Neuronal stem cell (in vitro differentiated cells): ENCODE data around the gene ZNF207. TPM values are rescaled to one million over a fixed set of nuclear protein-coding genes. Genes with fewer than 3 reads are reported as not detected.

Experiments used
- DNase-seq: peaks from one replicate; pipeline ENCODE4 v3.0.0-alpha.2; 2013; ENCODE audit warnings: low spot score
- H2AFZ ChIP-seq: one replicate; pipeline ENCODE4 v1.6.1; 2013; ENCODE audit warnings: mild to moderate bottlenecking, low read length, inconsistent platforms
- H2AK5ac ChIP-seq: 2 replicates; pipeline ENCODE4 v1.6.1; 2013; ENCODE audit warnings: low read depth, mild to moderate bottlenecking, inconsistent platforms, low read length, moderate library complexity, mixed read lengths
- H2BK120ac ChIP-seq: 2 replicates; pipeline ENCODE4 v1.6.1; 2013; ENCODE audit warnings: low read depth, mild to moderate bottlenecking, inconsistent platforms, low read length, moderate library complexity, mixed read lengths
- H2BK12ac ChIP-seq: one replicate; pipeline ENCODE4 v1.6.1; 2013; ENCODE audit warnings: low read length, inconsistent platforms
- H2BK15ac ChIP-seq: 2 replicates; pipeline ENCODE4 v1.6.1; 2013; ENCODE audit warnings: mild to moderate bottlenecking, low read length, inconsistent platforms, mixed read lengths
- H2BK5ac ChIP-seq: one replicate; pipeline ENCODE4 v1.6.1; 2013; ENCODE audit warnings: inconsistent platforms, mild to moderate bottlenecking, low read length, moderate library complexity
- H3K14ac ChIP-seq: one replicate; pipeline ENCODE4 v1.6.1; 2013; ENCODE audit warnings: low read length, inconsistent platforms
- H3K18ac ChIP-seq: 2 replicates; pipeline ENCODE4 v1.6.1; 2013; ENCODE audit warnings: low read length, inconsistent platforms
- H3K23ac ChIP-seq: 2 replicates; pipeline ENCODE4 v1.6.1; 2013; ENCODE audit warnings: low read depth, mild to moderate bottlenecking, mixed read lengths, low read length, inconsistent platforms; ENCODE audit not compliant: poor library complexity
- H3K27ac ChIP-seq: replicated peaks from 3 replicates; pipeline ENCODE4 v1.5.1; 2013; ENCODE audit warnings: low read length, inconsistent platforms
- H3K27me3 ChIP-seq, 3 experiments: 2 replicates each; pipeline ENCODE4 v1.6.1; 2013; ENCODE audit warnings: low read length in 3 of 3, mild to moderate bottlenecking in 2 of 3, inconsistent platforms in 1 of 3, low read depth in 1 of 3, mixed read lengths in 1 of 3, moderate library complexity in 1 of 3; ENCODE audit not compliant: control insufficient read depth in 3 of 3, insufficient read depth in 3 of 3
- H3K36me3 ChIP-seq, 2 donors: replicated peaks in 1 of 2; 2 replicates each; pipeline ENCODE4 v1.6.1; 2013; ENCODE audit warnings: low read length in 2 of 2; ENCODE audit not compliant: control insufficient read depth in 2 of 2, insufficient read depth in 2 of 2
- H3K4ac ChIP-seq: 2 replicates; pipeline ENCODE4 v1.6.1; 2013; ENCODE audit warnings: inconsistent platforms, mild to moderate bottlenecking, low read length, moderate library complexity
- H3K4me1 ChIP-seq, 2 donors: 1 replicate in 1 of 2; 2 replicates in 1 of 2; pipeline ENCODE4 v1.6.1; 2013; ENCODE audit warnings: low read length in 2 of 2, low read depth in 1 of 2; ENCODE audit not compliant: control insufficient read depth in 2 of 2, insufficient read depth in 1 of 2
- H3K4me2 ChIP-seq: one replicate; pipeline ENCODE4 v1.6.1; 2013; ENCODE audit warnings: mild to moderate bottlenecking, low read length, inconsistent platforms; ENCODE audit not compliant: insufficient read depth, poor library complexity, severe bottlenecking
- H3K4me3 ChIP-seq, 2 donors: 2 replicates each; pipeline ENCODE4 v1.5.1; 2013; ENCODE audit warnings: low read length in 2 of 2, mild to moderate bottlenecking in 2 of 2, inconsistent platforms in 1 of 2, moderate library complexity in 1 of 2
- H3K79me1 ChIP-seq: one replicate; pipeline ENCODE4 v1.6.1; 2013; ENCODE audit warnings: low read depth, mild to moderate bottlenecking, inconsistent platforms, low read length, moderate library complexity
- H3K9ac ChIP-seq: one replicate; pipeline ENCODE4 v1.6.1; 2013; ENCODE audit warnings: mild to moderate bottlenecking, low read depth, low read length, inconsistent platforms; ENCODE audit not compliant: poor library complexity
- H3K9me3 ChIP-seq, 2 donors: replicated peaks in 1 of 2; 2 replicates each; pipeline versions ENCODE3 to v1.6.1; 2013; ENCODE audit warnings: low read length in 2 of 2, mild to moderate bottlenecking in 2 of 2, inconsistent platforms in 1 of 2, low read depth in 1 of 2, mixed read lengths in 1 of 2, moderate library complexity in 1 of 2; ENCODE audit not compliant: control insufficient read depth in 2 of 2, insufficient read depth in 1 of 2
- H4K8ac ChIP-seq: one replicate; pipeline ENCODE4 v1.6.1; 2013; ENCODE audit warnings: low read depth, mild to moderate bottlenecking, inconsistent platforms, low read length, moderate library complexity
- H4K91ac ChIP-seq: one replicate; pipeline ENCODE4 v1.6.1; 2013; ENCODE audit warnings: low read length, low read depth, mild to moderate bottlenecking, inconsistent platforms; ENCODE audit not compliant: poor library complexity
- WGBS, 2 donors: extraction: QIAGEN DNeasy Blood & Tissue Kit; methylation state at CpG; one replicate each; pipeline ENCODE4 v1.1.7; 2013; ENCODE audit warnings: missing lambda C conversion rate in 2 of 2, mixed read lengths in 1 of 2; ENCODE audit not compliant: insufficient read length in 2 of 2, insufficient replicate concordance in 1 of 2; ENCODE audit errors: extremely low coverage in 2 of 2; 5-methylcytosine and 5-hydroxymethylcytosine counted together
- polyA plus RNA-seq, 2 experiments: library from polyadenylated mRNA; stranded (reverse); fragments of 200-250 nt; gene quantifications; one replicate each; pipeline ENCODE4 v1.2.3, GENCODE V29; 2013

Gene ZNF207
- 181 TPM for polyA plus RNA-seq (2013, experiment 1 of 2)
- 177 TPM for polyA plus RNA-seq (2013, experiment 2 of 2)

DNA sequence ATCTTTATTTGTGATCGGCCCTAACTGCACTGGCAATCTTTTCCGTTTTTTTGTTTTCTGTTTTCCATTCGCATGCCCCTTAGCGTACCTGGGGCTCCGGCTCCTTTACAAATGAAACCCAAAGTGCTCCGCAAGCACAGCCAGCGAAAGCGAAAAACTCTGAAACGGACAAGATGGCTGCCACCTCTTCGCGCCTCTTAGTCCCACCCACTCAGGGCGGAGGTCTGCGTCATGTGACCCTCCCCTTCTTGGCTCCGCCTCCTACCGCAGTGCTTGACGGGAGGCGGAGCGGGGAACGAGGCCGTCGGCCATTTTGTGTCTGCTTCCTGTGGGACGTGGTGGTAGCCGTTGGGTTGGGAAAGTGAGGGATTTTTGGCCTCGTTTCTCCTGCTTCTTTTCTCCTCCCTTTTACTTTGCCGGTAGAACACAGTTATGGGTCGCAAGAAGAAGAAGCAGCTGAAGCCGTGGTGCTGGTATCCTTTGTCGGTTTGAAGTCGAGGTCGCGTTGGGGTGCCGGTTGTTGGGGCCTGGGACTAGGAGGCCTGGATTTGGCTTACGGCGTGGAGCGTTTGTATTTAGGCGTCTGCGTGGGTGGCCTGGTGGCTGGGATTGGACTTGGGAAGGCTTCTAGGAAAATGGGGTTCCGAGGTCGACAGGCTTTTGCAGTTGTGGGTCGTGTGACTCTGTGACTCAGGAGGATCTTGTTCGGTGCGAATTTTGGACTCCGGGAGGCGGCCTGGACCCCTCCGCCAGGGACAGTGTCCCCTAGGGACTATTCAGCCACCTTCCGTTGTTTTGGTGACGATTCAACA lies at the start of gene ZNF207:
Gene ZNF207 (plus strand): TSS at position 304 of the 812 bp plus-strand sequence. CDS start 129 bp downstream, at position 433.
- H3K4me2 ChIP-seq = peak within 1 kb of the TSS; percentile 78
- peak within 1 kb of the TSS; percentile 90 for H2AK5ac ChIP-seq
- H2AFZ ChIP-seq = peak within 1 kb of the TSS; percentile 69
- H3K79me1 ChIP-seq = peaks cover 4% of the 10 kb centered on the region
- peak; percentile 94 for DNase-seq
- H2BK5ac ChIP-seq = peak within 1 kb of the TSS; percentile 85
- no peak within 1 kb of the TSS for H2BK12ac ChIP-seq
- peak within 1 kb of the TSS; percentile 76 for H4K91ac ChIP-seq
- peak within 1 kb of the TSS; percentile 92 for H3K18ac ChIP-seq
- peak within 1 kb of the TSS; percentile 78 to 99 for H3K4me3 ChIP-seq
- no CpG with 5 or more reads among the region's 47 CpGs for WGBS, 2 donors
- peaks cover 9 to 37% of the 10 kb centered on the region in 2 donors for H3K36me3 ChIP-seq
- H4K8ac ChIP-seq = peak within 1 kb of the TSS; percentile 43
- H3K9ac ChIP-seq = peak within 1 kb of the TSS; percentile 86
- H3K27ac ChIP-seq = peak within 1 kb of the TSS; percentile 86
- H3K23ac ChIP-seq = peak within 1 kb of the TSS; percentile 39
- H3K9me3 ChIP-seq = no peaks in the 10 kb centered on the region
- peak within 1 kb of the TSS; percentile 20 for H2BK15ac ChIP-seq
- peaks cover 0 to 2% (median 0%) of the 10 kb centered on the region in 3 experiments for H3K27me3 ChIP-seq
- peaks cover 1 to 9% of the 10 kb centered on the region in 2 donors for H3K4me1 ChIP-seq
- no peak within 1 kb of the TSS for H2BK120ac ChIP-seq
- peak within 1 kb of the TSS; percentile 53 for H3K4ac ChIP-seq
- peak within 1 kb of the TSS; percentile 72 for H3K14ac ChIP-seq

DNA sequence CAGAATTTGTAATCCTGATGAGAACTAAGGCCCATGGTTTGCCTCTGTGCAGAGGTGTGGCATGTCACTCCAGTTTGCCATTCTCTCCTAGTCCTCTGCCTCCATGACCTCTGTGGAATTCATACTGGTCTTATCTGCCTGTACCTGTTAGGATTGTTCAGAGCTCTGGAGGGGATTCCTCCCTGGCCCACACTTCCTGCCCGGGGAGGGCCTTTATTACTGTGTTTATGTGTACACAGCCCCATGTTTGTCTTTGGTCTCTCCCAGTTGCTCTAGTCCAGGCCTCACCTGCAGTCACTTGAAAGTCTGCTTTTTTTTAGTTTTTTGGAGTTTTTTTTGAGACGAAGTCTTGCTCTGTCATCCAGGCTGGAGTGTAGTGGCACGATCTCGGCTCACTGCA lies 47.9 kb upstream of the ZNF207 start:
- Histone ChIP-seq H3K9ac (no peak overlapping the region), H3K27ac (no peak overlapping the region), H3K9me3 (no peaks in the 10 kb centered on the region), H2BK5ac (no peak overlapping the region), H3K18ac (no peak overlapping the region), H4K91ac (no peak overlapping the region), H3K4me1 (peaks cover 27 to 30% of the 10 kb centered on the region in 2 donors), H3K4me2 (no peak overlapping the region), H2BK15ac (no peak overlapping the region), H3K4ac (no peak overlapping the region), H3K27me3 (no peaks in the 10 kb centered on the region), H3K23ac (no peak overlapping the region), H3K79me1 (no peaks in the 10 kb centered on the region), H2AFZ (no peak overlapping the region), H3K4me3 (no peak overlapping the region), H2AK5ac (no peak overlapping the region), H3K36me3 (no peaks in the 10 kb centered on the region), H4K8ac (no peak overlapping the region), H2BK12ac (no peak overlapping the region), H3K14ac (no peak overlapping the region), H2BK120ac (no peak overlapping the region)
- DNase-seq = no peak
- WGBS, 2 donors = no CpG with 5 or more reads among the region's 4 CpGs

DNA sequence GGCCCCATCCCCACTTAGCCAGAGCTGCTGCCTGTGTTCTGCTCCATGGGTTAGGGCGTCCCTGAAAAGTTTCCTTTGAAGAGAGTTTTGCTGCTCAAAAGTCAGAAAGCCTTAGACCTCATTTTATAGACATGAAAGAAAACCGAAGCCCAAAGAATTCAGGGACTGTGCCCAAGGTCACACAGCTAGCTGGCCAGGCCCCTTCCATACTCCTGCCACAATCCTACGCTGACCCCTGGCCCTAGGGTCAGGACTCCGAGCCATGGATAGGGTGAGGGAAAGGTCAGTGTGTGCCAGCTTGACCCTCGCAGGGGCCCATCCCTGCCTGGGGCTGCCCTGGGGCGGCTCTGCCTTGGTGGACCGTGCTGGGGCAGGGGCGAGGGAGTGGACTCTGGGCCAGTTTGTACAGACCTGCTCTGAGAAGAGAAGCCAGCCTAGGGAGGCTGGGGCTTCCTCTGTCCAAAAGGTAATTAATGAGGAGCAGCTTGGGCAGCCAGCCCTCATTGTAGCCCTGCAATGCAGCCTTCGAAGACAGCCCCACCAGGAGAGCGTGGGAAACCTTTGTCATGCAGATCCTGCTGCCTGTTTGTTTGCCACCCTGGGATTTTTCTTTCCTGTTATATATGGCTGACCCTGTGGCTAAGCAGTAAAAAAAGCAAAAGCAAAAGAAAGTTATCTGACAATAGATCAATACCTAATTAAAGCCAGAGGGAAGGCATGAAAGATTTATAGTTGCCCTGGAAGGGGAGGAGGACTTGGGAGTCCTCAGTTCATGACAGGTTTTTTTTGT lies 46.9 kb upstream of the ZNF207 start:
- Histone ChIP-seq H3K27me3 (no peaks in the 10 kb centered on the region), H3K4me2 (no peak overlapping the region)

More for the DNA sequence above, 46.9 kb upstream of the ZNF207 start:
- Histone ChIP-seq H3K9ac (no peak overlapping the region), H2BK120ac (no peak overlapping the region), H3K4me3 (peak overlapping the region in 1 of 2 donors; percentile 3), H3K36me3 (no peaks in the 10 kb centered on the region), H4K8ac (no peak overlapping the region), H2AFZ (peak overlapping the region; percentile 39), H3K4me1 (peaks cover 30 to 34% of the 10 kb centered on the region in 2 donors), H2AK5ac (no peak overlapping the region), H3K18ac (peak overlapping the region; percentile 54), H3K23ac (no peak overlapping the region), H2BK15ac (no peak overlapping the region), H2BK5ac (no peak overlapping the region), H3K4ac (no peak overlapping the region), H3K27ac (peak overlapping the region; percentile 41), H3K14ac (no peak overlapping the region), H4K91ac (no peak overlapping the region), H3K79me1 (no peaks in the 10 kb centered on the region), H2BK12ac (no peak overlapping the region), H3K9me3 (no peaks in the 10 kb centered on the region)
- WGBS, 2 donors = no CpG with 5 or more reads among the region's 10 CpGs
- DNase-seq = no peak
